Lower leg skin (tissue), 3 donors: Measurements from ENCODE around the gene OGFR.

Source experiments
- POLR2A ChIP-seq, 2 donors: fragments of 450-650 bp; IDR thresholded peaks; one replicate each; pipeline ENCODE4 v1.6.1; 2016 to 2017; ENCODE audit warnings: antibody characterized with exemption in 2 of 2, mild to moderate bottlenecking in 1 of 2, moderate library complexity in 1 of 2
- TF ChIP-seq, protein P1 (sequence below), 3 donors: fragments of 450-650 bp; IDR thresholded peaks; one replicate each; pipeline ENCODE4 v1.5.1; 2016; ENCODE audit warnings: antibody characterized with exemption in 3 of 3, mild to moderate bottlenecking in 3 of 3, moderate library complexity in 2 of 3

- TF ChIP-seq, protein P1, sequence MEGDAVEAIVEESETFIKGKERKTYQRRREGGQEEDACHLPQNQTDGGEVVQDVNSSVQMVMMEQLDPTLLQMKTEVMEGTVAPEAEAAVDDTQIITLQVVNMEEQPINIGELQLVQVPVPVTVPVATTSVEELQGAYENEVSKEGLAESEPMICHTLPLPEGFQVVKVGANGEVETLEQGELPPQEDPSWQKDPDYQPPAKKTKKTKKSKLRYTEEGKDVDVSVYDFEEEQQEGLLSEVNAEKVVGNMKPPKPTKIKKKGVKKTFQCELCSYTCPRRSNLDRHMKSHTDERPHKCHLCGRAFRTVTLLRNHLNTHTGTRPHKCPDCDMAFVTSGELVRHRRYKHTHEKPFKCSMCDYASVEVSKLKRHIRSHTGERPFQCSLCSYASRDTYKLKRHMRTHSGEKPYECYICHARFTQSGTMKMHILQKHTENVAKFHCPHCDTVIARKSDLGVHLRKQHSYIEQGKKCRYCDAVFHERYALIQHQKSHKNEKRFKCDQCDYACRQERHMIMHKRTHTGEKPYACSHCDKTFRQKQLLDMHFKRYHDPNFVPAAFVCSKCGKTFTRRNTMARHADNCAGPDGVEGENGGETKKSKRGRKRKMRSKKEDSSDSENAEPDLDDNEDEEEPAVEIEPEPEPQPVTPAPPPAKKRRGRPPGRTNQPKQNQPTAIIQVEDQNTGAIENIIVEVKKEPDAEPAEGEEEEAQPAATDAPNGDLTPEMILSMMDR (IDR thresholded peaks at IDR 0.05), result no peak
- TF ChIP-seq POLR2A (IDR thresholded peaks at IDR 0.05), result no peak
Measured at GRCh38 chr20:62763404-62763803, 41.2 kb upstream of the OGFR start.
